ENCODE measurements around the gene KCNJ1. TPM values are rescaled to one million over a fixed set of nuclear protein-coding genes. Genes with fewer than 3 reads are reported as not detected.

The KCNJ1 gene
- total RNA-seq, 2 experiments from 2014 or later = not detected

DNA sequence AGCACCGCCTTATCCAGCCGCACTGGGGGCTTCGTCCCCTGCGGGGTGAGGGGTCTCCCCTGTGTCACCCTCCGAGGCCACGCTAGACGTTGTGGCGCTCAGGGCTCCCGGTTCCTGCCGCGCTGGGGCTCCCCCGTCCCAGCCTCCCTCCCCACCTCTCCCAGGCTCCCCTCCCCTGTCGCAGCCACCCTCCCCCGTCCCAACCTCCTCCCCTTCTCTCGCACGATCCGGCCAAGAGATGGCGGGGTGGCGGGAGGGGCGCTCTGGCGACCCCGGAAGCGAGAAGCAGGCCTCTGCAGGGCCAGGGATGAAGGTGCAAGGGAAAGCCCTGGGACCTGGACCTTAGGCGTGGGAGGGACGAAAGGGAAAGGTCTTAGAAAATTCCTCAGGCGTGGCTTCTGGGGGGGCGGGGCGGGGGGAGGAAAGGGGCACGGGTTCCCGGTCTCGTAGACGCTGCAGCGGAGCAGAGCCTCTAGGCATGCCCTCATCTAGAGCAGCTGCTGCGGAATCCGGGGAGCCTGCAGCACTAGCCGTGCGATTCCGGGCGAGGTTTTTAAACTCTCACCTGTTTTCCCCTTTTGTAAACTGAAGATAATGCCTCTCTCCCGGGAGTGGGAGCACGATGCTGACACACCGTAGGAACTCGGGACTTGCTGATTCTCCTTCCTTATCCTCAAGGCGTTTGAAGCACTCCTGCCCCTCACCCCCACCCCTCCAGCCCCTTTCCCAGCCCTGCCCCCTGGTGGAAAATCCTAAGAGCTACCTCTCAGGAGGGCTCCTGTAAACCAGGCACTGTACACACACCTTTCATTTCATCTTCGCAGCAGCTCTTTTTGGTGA, 38.5 kb upstream of the KCNJ1 start:
- peaks cover 27% of the 10 kb centered on the region for H3K27me3 Mint-ChIP-seq
- peak; percentile 75 for ATAC-seq
- TF ChIP-seq, protein P1, sequence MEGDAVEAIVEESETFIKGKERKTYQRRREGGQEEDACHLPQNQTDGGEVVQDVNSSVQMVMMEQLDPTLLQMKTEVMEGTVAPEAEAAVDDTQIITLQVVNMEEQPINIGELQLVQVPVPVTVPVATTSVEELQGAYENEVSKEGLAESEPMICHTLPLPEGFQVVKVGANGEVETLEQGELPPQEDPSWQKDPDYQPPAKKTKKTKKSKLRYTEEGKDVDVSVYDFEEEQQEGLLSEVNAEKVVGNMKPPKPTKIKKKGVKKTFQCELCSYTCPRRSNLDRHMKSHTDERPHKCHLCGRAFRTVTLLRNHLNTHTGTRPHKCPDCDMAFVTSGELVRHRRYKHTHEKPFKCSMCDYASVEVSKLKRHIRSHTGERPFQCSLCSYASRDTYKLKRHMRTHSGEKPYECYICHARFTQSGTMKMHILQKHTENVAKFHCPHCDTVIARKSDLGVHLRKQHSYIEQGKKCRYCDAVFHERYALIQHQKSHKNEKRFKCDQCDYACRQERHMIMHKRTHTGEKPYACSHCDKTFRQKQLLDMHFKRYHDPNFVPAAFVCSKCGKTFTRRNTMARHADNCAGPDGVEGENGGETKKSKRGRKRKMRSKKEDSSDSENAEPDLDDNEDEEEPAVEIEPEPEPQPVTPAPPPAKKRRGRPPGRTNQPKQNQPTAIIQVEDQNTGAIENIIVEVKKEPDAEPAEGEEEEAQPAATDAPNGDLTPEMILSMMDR (IDR thresholded peaks at IDR 0.05) = peak; percentile 44
- H3K36me3 Mint-ChIP-seq (ENCODE audit: low read depth) = no peaks in the 10 kb centered on the region
- DNase-seq = peak; percentile 48
- H3K4me1 Mint-ChIP-seq (ENCODE audit: low read depth) = peaks cover 12% of the 10 kb centered on the region
- ChIA-PET CTCF (interaction anchor here (1.0 to 10.4 kb wide), 11 partner anchors 9 to 51 kb away, joined by 3 to 123 read pairs (median 6); partner anchors contain the start of gene KCNJ5), POLR2A (interaction anchor here (1.0 kb wide), 1 partner anchor 867 kb away, joined by 4 read pairs; no protein-coding TSS in a partner anchor)
- intact Hi-C loops (cut with micrococcal nuclease) = no loop called here
- peak overlapping the region; percentile 68 for H3K4me3 Mint-ChIP-seq
- H3K9me3 Mint-ChIP-seq = no peaks in the 10 kb centered on the region
- H3K27ac Mint-ChIP-seq = no peak overlapping the region

DNA sequence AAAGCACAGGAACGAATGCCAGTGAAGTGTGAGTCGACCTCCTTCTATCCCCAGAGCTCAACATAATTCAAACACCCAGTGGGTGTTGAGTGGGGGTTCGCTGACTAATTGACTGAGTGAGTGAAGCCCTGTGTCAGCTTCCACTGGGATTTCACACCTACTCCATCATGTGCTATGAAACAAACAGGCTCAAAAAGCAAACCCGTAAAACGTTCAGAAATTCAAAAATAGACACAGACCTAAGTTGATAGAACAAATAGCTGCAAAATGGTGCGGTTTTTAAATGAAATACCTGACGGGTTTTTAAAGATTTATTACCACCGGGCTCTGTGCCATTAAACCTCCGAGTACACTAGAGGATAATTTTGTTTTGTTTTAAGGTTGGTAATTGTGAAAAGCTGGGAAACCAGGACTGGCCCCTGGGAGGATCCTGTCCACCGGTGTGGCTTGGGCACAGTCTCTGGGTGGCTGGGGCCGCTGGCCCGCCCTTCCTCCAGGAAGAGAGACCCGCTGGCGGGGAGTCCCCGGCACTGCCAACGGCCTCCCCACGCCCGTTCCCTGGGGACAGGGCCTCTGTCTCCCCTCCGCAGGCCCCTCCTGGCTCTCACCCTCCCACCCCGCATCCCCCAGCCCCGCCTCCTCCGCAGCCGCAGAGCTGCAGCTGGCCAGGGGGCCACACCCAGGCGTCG, 37.7 kb upstream of the KCNJ1 start:
- H3K4me1 Mint-ChIP-seq (ENCODE audit: low read depth) = peaks cover 12% of the 10 kb centered on the region
- ATAC-seq = peak; percentile 45
- H3K27me3 Mint-ChIP-seq = peaks cover 25% of the 10 kb centered on the region
- CTCF ChIA-PET = interaction anchor here (1.3 to 10.4 kb wide), 7 partner anchors 10 to 51 kb away, joined by 3 to 123 read pairs (median 6); partner anchors contain the start of gene KCNJ5
- H3K9me3 Mint-ChIP-seq = no peaks in the 10 kb centered on the region
- no peaks in the 10 kb centered on the region for H3K36me3 Mint-ChIP-seq (ENCODE audit: low read depth)
- H3K4me3 Mint-ChIP-seq = peak overlapping the region; percentile 68
- DNase-seq = no peak
- intact Hi-C loops (cut with micrococcal nuclease) = no loop called here
- H3K27ac Mint-ChIP-seq = no peak overlapping the region
- POLR2A ChIA-PET = interaction anchor here (1.0 kb wide), 1 partner anchor 866 kb away, joined by 4 read pairs; no protein-coding TSS in a partner anchor
- TF ChIP-seq, protein P1 (IDR thresholded peaks at IDR 0.05) = no peak

DNA sequence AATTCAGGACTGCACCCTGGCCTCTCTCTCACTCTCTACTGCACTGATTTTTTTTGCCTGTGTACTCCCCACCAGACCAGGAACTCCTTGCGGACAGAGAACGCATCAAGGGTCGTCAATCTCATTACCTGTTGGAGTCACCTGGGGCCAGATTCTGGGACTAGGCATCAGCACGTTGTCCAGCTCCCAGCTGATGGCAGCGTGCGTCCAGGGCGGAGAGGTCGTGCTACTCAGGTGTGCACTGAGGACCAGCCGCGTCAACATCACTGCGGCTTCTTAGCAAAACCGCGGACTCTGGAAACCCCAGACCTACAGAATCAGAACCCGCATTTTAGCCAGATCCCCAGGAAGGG, 37.2 kb upstream of the KCNJ1 start:
- ATAC-seq = no peak
- no peaks in the 10 kb centered on the region for H3K9me3 Mint-ChIP-seq
- ChIA-PET CTCF (interaction anchor here (1.7 to 10.4 kb wide), 4 partner anchors 13 to 52 kb away, joined by 5 to 123 read pairs (median 35); partner anchors contain the start of gene KCNJ5), POLR2A (interaction anchor here (1.0 kb wide), 1 partner anchor 865 kb away, joined by 4 read pairs; no protein-coding TSS in a partner anchor)
- no peaks in the 10 kb centered on the region for H3K36me3 Mint-ChIP-seq (ENCODE audit: low read depth)
- TF ChIP-seq, protein P1 (IDR thresholded peaks at IDR 0.05) = no peak
- no peak overlapping the region for H3K27ac Mint-ChIP-seq
- peaks cover 12% of the 10 kb centered on the region for H3K4me1 Mint-ChIP-seq (ENCODE audit: low read depth)
- H3K27me3 Mint-ChIP-seq = peaks cover 20% of the 10 kb centered on the region
- H3K4me3 Mint-ChIP-seq = peak overlapping the region; percentile 68
- no peak for DNase-seq
- intact Hi-C loops (cut with micrococcal nuclease) = no loop called here

DNA sequence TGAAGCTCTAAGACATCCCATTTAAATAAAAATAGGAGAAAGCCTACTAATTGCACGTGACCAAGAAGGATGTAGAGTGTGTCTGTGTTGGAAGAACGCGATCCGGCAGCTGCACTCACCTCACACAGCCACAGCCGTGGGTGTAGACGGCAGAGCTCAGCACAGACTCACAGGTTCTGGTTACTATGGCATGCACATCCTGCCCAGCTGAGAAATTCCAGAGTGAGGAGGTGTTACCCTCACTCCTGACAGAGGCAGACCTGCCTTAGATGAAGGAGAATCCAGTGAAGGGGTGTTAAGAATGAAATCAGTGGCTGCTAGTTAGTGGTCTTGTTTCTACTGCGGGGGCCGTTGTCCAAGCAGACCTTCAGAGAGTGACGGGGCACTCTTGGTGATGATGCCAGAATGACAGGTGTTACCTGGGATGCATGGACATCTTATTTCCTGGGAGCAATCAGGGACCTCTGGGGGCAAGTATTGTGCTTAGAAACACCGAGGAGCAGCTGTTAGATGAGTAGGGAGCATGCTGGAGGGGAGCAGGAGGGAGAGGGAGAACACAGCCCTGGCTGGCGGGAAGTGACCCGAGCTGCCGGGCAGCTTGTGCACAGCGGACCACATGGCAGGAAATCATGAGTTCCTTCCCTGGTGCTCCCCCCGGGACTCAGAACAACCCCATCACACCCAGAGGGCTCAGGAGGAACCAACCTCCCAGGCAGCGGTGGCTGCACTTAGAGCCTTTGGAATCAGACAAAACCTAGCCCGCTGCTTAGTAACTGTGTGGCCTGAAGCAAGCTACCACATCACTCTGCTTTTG, 36.4 kb upstream of the KCNJ1 start:
- Mint-ChIP-seq H3K36me3 (ENCODE audit: low read depth) (no peaks in the 10 kb centered on the region), H3K9me3 (no peaks in the 10 kb centered on the region), H3K4me1 (ENCODE audit: low read depth) (peaks cover 10% of the 10 kb centered on the region), H3K4me3 (no peak overlapping the region), H3K27me3 (peaks cover 17% of the 10 kb centered on the region), H3K27ac (no peak overlapping the region)
- POLR2A ChIA-PET = no interaction called here
- intact Hi-C loops (cut with micrococcal nuclease) = no loop called here
- no peak for DNase-seq
- ATAC-seq = no peak
- TF ChIP-seq, protein P1 (IDR thresholded peaks at IDR 0.05) = no peak
- CTCF ChIA-PET = interaction anchor here (1.0 to 10.4 kb wide), 6 partner anchors 12 to 58 kb away, joined by 3 to 123 read pairs (median 19); partner anchors contain the start of gene KCNJ5
